HG02588 (cell line): ENCODE data around the gene PALM.
"Not testable (repeated sequence)": the region's sequence is repeated elsewhere in the genome, so short reads cannot be mapped to it uniquely, and the experiment has no call there.

Experiments
- ATAC-seq: cut with Tn5 transposase; IDR thresholded peaks from one replicate; pipeline ENCODE4 v1.9.1; 2021; ENCODE audit warnings: mild to moderate bottlenecking, moderate library complexity; ENCODE audit not compliant: unreplicated experiment

Gene PALM

GRCh38 chr19:703651-704446 lies 4.9 kb upstream of the PALM start:
- no peak for ATAC-seq

GRCh38 chr19:704447-704741 lies 4.3 kb upstream of the PALM start:
- no peak for ATAC-seq

- ATAC-seq = no peak
Observed at GRCh38 chr19:709196-709964, 645 bp downstream of the PALM start.

GRCh38 chr19:709965-710571 lies 1.3 kb downstream of the PALM start:
- ATAC-seq = no peak

GRCh38 chr19:710767-711166 lies 2.0 kb downstream of the PALM start:
- ATAC-seq = no peak

GRCh38 chr19:711254-711653 lies 2.5 kb downstream of the PALM start:
- ATAC-seq = no peak

GRCh38 chr19:715347-715746 lies 6.6 kb downstream of the PALM start:
- no peak for ATAC-seq

GRCh38 chr19:718251-718951 lies 9.7 kb downstream of the PALM start:
- no peak for ATAC-seq

GRCh38 chr19:718991-719512 lies 10.3 kb downstream of the PALM start:
- ATAC-seq = no peak

- ATAC-seq = no peak
Observed at GRCh38 chr19:719636-720344, 11.1 kb downstream of the PALM start.

- no peak for ATAC-seq
Observed at GRCh38 chr19:720345-721160, 11.8 kb downstream of the PALM start.

GRCh38 chr19:722553-723101 lies 13.9 kb downstream of the PALM start:
- no peak for ATAC-seq

GRCh38 chr19:723247-723646 lies 14.5 kb downstream of the PALM start:
- no peak for ATAC-seq

GRCh38 chr19:723714-724113 lies 15.0 kb downstream of the PALM start:
- no peak for ATAC-seq

GRCh38 chr19:725461-726089 lies 16.8 kb downstream of the PALM start:
- no peak for ATAC-seq

- no peak for ATAC-seq
Observed at GRCh38 chr19:726993-727956, 18.5 kb downstream of the PALM start.

GRCh38 chr19:728011-728410 lies 19.3 kb downstream of the PALM start:
- ATAC-seq = no peak

GRCh38 chr19:729564-729963 lies 20.8 kb downstream of the PALM start:
- ATAC-seq = not testable (repeated sequence)
